Epithelial cell of proximal tubule (primary cell): Measurements from ENCODE around the gene FAM3C. TPM values are rescaled to one million over a fixed set of nuclear protein-coding genes. Genes with fewer than 3 reads are reported as not detected.
A peak's percentile ranks its signal among the peaks of the same experiment; 100 is the strongest.

ENCODE experiments used
- DNase-seq: peaks from one replicate; pipeline ENCODE4 v3.0.0-alpha.2; 2011; ENCODE audit warnings: low read depth
- H3K4me3 ChIP-seq: 2 replicates; pipeline ENCODE4 v1.5.1; 2011; ENCODE audit warnings: low read depth, mild to moderate bottlenecking, low read length
- total RNA-seq: library from RNA; depleted of rRNA; stranded (reverse); fragments of >200 nt; gene quantifications from 2 replicates; pipeline ENCODE4 v1.2.3, GENCODE V29; 2015
- TF ChIP-seq, protein P1 (sequence below): conservative IDR thresholded peaks from 2 replicates; pipeline ENCODE4 v1.5.1; 2012; ENCODE audit warnings: low read depth, mild to moderate bottlenecking, low read length

The FAM3C gene
- total RNA-seq, 1 donor from 2014 or later: 134 TPM

DNA sequence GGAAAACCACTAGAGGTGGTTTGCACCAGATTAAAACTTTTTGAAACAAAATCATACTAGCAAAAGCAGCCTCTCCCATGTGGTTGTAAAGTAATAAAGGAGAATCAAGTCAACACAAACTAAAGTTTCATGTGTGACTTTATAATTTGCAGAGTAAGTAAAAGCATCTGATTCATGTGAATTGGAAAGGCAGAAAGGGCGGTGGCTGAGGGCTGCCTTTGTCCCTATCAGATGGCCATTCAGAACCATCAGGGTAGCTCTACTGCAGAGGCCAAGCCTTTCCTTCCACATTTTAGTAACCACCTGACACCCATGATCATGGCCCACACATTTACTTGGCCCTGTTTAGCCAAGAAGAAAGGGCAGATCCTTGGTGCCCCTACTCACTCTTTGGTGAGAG is 51.6 kb downstream of the FAM3C start:
- DNase-seq: no peak
- no peak overlapping the region for H3K4me3 ChIP-seq
- TF ChIP-seq, protein P1, sequence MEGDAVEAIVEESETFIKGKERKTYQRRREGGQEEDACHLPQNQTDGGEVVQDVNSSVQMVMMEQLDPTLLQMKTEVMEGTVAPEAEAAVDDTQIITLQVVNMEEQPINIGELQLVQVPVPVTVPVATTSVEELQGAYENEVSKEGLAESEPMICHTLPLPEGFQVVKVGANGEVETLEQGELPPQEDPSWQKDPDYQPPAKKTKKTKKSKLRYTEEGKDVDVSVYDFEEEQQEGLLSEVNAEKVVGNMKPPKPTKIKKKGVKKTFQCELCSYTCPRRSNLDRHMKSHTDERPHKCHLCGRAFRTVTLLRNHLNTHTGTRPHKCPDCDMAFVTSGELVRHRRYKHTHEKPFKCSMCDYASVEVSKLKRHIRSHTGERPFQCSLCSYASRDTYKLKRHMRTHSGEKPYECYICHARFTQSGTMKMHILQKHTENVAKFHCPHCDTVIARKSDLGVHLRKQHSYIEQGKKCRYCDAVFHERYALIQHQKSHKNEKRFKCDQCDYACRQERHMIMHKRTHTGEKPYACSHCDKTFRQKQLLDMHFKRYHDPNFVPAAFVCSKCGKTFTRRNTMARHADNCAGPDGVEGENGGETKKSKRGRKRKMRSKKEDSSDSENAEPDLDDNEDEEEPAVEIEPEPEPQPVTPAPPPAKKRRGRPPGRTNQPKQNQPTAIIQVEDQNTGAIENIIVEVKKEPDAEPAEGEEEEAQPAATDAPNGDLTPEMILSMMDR: no peak

DNA sequence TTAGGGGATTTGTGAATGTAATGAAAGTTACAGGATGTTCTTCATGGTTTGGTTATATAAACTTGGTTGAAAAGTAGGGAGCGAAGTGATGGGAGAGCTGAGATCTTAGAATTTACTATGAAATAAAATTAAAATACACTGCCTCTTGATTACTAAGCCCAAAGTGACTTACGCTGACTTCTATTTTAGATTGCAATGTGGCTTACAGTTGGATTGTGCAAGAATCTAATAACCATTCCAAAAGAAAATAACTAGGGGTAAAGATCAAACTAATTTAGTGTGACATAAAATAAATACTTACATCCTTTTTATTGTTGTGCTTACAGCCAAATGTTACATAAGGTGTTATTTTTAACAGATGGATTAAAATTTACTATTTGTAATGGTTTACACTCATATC is 52.0 kb downstream of the FAM3C start:
- TF ChIP-seq, protein P1: no peak
- no peak overlapping the region for H3K4me3 ChIP-seq
- no peak for DNase-seq

- TF ChIP-seq, protein P1: no peak
- DNase-seq: peak; percentile 16
- H3K4me3 ChIP-seq: no peak overlapping the region
Measured at GRCh38 chr7:121343302-121343701, 52.8 kb downstream of the FAM3C start.

GRCh38 chr7:121342631-121343030 is 53.5 kb downstream of the FAM3C start:
- no peak for DNase-seq
- TF ChIP-seq, protein P1: no peak
- no peak overlapping the region for H3K4me3 ChIP-seq

GRCh38 chr7:121341933-121342332 is 54.2 kb downstream of the FAM3C start:
- TF ChIP-seq, protein P1: no peak
- H3K4me3 ChIP-seq: no peak overlapping the region
- DNase-seq: peak; percentile 13

GRCh38 chr7:121339082-121339481 is 57.0 kb downstream of the FAM3C start:
- no peak overlapping the region for H3K4me3 ChIP-seq
- no peak for DNase-seq
- TF ChIP-seq, protein P1: no peak

GRCh38 chr7:121337398-121337797 is 58.7 kb downstream of the FAM3C start:
- no peak overlapping the region for H3K4me3 ChIP-seq
- TF ChIP-seq, protein P1: peak; percentile 13
- DNase-seq: no peak
